GM12865 (cell line): ENCODE data around the gene MAPKAPK3.

ENCODE experiments used
- DNase-seq: peaks from one replicate; pipeline ENCODE4 v3.0.0; 2010; ENCODE audit warnings: low read depth
- H3K4me3 ChIP-seq: 2 replicates; pipeline ENCODE4 v1.5.1; 2011; ENCODE audit warnings: mild to moderate bottlenecking, low read depth, low read length, control low read depth
- CTCF ChIP-seq: IDR thresholded peaks from 2 replicates; pipeline ENCODE4 v1.5.1; 2011; ENCODE audit warnings: low read length, control low read depth, low read depth, inconsistent platforms; ENCODE audit not compliant: insufficient read depth; ENCODE audit errors: missing control alignments

The MAPKAPK3 gene

GRCh38 chr3:50655009-50655830, 38.3 kb downstream of the MAPKAPK3 start:
- no peak overlapping the region for H3K4me3 ChIP-seq
- no peak for TF ChIP-seq CTCF
- no peak for DNase-seq

GRCh38 chr3:50656417-50657195, 39.7 kb downstream of the MAPKAPK3 start:
- TF ChIP-seq CTCF, result no peak
- DNase-seq, result no peak
- no peak overlapping the region for H3K4me3 ChIP-seq

GRCh38 chr3:50657407-50657806, 40.5 kb downstream of the MAPKAPK3 start:
- no peak for DNase-seq
- no peak for TF ChIP-seq CTCF
- no peak overlapping the region for H3K4me3 ChIP-seq

GRCh38 chr3:50657816-50658215, 40.9 kb downstream of the MAPKAPK3 start:
- DNase-seq, result no peak
- no peak overlapping the region for H3K4me3 ChIP-seq
- TF ChIP-seq CTCF, result no peak

- DNase-seq, result no peak
- no peak overlapping the region for H3K4me3 ChIP-seq
- TF ChIP-seq CTCF, result no peak
Observed at GRCh38 chr3:50658416-50658815, 41.5 kb downstream of the MAPKAPK3 start.

GRCh38 chr3:50658831-50659230, 41.9 kb downstream of the MAPKAPK3 start:
- no peak overlapping the region for H3K4me3 ChIP-seq
- DNase-seq, result no peak
- TF ChIP-seq CTCF, result no peak
